ENCODE data around the gene SRP9.

Gene SRP9

DNA sequence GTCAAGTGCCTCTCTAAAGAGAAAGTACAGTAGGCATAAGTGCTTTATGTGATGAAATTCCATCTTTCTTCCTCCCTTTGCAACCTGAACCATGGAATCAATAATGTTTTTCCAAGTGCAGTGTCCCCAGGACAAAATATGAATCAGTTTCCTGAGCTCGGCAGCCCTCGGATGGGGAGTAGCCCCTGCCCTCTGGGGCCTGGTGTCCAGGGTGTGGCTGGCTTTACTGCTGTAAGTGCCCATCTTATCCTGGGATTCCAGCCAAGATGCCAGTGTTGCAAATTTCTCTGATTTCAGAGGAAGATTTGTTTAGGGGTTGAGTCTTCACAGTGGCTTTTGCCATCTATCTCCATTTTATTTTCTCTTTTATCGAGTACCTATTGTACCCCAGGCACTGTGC is 40.5 kb upstream of the SRP9 start:
- H3K4me3 ChIP-seq (ENCODE audit: low read depth, low read length): no peak overlapping the region
- no peak for DNase-seq
- TF ChIP-seq, protein P1, sequence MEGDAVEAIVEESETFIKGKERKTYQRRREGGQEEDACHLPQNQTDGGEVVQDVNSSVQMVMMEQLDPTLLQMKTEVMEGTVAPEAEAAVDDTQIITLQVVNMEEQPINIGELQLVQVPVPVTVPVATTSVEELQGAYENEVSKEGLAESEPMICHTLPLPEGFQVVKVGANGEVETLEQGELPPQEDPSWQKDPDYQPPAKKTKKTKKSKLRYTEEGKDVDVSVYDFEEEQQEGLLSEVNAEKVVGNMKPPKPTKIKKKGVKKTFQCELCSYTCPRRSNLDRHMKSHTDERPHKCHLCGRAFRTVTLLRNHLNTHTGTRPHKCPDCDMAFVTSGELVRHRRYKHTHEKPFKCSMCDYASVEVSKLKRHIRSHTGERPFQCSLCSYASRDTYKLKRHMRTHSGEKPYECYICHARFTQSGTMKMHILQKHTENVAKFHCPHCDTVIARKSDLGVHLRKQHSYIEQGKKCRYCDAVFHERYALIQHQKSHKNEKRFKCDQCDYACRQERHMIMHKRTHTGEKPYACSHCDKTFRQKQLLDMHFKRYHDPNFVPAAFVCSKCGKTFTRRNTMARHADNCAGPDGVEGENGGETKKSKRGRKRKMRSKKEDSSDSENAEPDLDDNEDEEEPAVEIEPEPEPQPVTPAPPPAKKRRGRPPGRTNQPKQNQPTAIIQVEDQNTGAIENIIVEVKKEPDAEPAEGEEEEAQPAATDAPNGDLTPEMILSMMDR (IDR thresholded peaks at IDR 0.05; ENCODE audit: low read depth, low read length): no peak
- no peaks in the 10 kb centered on the region for H3K27me3 ChIP-seq (ENCODE audit: insufficient read depth, low read depth, severe bottlenecking)
- H3K27ac ChIP-seq: no peak overlapping the region
- H3K9me3 ChIP-seq (ENCODE audit: severe bottlenecking): no peaks in the 10 kb centered on the region
- no peaks in the 10 kb centered on the region for H3K36me3 ChIP-seq

DNA sequence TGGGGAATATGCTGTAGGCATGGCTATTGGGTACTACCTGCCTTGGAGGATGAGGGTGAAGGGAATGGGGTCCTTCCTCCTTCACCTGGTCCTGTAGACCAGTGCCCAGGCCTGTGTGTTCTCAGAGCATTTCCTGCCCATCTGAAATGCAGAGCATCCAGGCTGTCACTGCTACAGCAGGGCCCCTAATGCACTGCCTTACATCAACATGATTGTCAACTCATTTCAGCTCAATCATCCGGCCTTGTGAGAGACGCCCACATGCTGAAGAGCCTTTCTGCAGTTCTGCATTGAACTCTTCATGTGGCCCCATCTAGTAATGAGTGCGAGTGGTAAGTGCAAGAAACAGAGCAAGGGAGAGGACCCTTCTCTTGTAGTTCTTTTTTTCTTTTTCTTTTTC is 39.8 kb upstream of the SRP9 start:
- Histone ChIP-seq H3K4me3 (ENCODE audit: low read depth, low read length) (no peak overlapping the region), H3K27ac (no peak overlapping the region), H3K9me3 (ENCODE audit: severe bottlenecking) (no peaks in the 10 kb centered on the region), H3K36me3 (no peaks in the 10 kb centered on the region), H3K27me3 (ENCODE audit: insufficient read depth, low read depth, severe bottlenecking) (no peaks in the 10 kb centered on the region)
- DNase-seq: no peak
- TF ChIP-seq, protein P1 (IDR thresholded peaks at IDR 0.05; ENCODE audit: low read depth, low read length): no peak

DNA sequence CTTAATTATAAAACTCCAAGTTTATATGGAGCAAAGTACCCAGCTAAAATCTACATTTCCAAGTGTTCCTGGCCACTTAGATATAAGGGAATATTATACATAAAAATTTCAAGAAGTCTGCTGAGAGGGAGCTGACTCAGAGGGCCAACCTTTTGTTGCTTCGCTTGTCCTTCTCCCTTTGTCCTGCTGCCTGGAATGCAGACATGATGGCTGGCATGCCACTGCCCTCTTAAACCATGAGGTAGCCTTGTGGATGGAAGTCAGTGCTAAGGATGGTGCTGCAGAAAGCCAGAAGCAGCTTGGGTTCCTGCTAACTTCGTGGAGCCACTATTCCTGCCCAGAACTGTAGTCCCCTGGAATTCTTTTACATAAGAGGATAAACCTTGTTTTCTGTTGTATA is 38.9 kb upstream of the SRP9 start:
- TF ChIP-seq, protein P1 (IDR thresholded peaks at IDR 0.05; ENCODE audit: low read depth, low read length): no peak
- no peaks in the 10 kb centered on the region for H3K36me3 ChIP-seq
- DNase-seq: no peak
- H3K4me3 ChIP-seq (ENCODE audit: low read depth, low read length): no peak overlapping the region
- H3K27me3 ChIP-seq (ENCODE audit: insufficient read depth, low read depth, severe bottlenecking): no peaks in the 10 kb centered on the region
- no peak overlapping the region for H3K27ac ChIP-seq
- H3K9me3 ChIP-seq (ENCODE audit: severe bottlenecking): no peaks in the 10 kb centered on the region

DNA sequence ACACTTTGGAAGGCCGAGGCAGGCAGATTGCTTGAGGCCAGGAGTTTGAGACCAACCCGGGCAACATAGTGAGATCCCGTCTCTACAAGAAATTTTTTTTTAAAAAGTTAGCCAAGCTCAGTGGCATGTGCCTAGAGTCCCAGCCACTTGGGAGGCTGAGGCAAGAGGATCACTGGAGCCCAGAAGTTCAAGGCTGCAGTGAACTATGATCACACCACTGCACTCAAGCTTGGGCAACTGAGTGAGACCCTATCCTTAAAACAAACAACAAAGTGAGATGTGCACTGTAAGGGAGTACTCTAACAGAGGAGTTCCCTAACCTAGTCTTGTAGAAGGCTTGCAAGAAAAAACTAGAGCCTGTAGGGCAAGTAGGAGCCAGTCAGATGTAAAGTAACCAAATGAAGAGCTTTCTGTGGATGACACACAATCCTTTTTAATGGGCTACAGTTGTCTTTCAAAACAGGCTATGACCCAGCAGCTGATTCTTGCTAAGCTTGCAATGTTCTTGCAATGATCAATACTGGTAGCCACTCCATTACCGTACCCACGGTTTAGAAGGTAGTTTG is 38.0 kb upstream of the SRP9 start:
- no peak overlapping the region for H3K27ac ChIP-seq
- no peaks in the 10 kb centered on the region for H3K36me3 ChIP-seq
- H3K27me3 ChIP-seq (ENCODE audit: insufficient read depth, low read depth, severe bottlenecking): no peaks in the 10 kb centered on the region
- no peaks in the 10 kb centered on the region for H3K9me3 ChIP-seq (ENCODE audit: severe bottlenecking)
- DNase-seq: no peak
- TF ChIP-seq, protein P1 (IDR thresholded peaks at IDR 0.05; ENCODE audit: low read depth, low read length): no peak
- no peak overlapping the region for H3K4me3 ChIP-seq (ENCODE audit: low read depth, low read length)

DNA sequence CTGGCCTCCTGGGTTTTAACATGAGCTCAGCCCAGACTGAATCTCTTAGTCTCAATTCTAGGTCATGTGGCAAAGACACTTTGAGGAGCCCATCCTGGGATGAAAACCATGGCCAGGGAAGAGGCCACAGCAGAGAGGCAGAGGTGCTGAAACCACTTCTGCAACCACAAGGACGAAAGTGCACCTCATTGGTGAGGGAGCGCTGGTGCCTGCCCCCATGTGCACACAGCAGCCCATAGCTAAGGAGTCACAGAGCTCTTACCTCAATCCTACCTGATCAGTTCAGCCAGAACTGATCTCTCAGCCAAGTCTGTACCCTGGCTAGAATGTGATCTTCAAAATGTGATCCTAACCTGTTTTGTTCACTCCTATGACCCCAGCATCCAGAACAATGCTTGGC is 32.9 kb upstream of the SRP9 start:
- H3K27ac ChIP-seq: no peak overlapping the region
- no peaks in the 10 kb centered on the region for H3K27me3 ChIP-seq (ENCODE audit: insufficient read depth, low read depth, severe bottlenecking)
- DNase-seq: no peak
- no peaks in the 10 kb centered on the region for H3K9me3 ChIP-seq (ENCODE audit: severe bottlenecking)
- TF ChIP-seq, protein P1 (IDR thresholded peaks at IDR 0.05; ENCODE audit: low read depth, low read length): no peak
- no peak overlapping the region for H3K4me3 ChIP-seq (ENCODE audit: low read depth, low read length)
- no peaks in the 10 kb centered on the region for H3K36me3 ChIP-seq

DNA sequence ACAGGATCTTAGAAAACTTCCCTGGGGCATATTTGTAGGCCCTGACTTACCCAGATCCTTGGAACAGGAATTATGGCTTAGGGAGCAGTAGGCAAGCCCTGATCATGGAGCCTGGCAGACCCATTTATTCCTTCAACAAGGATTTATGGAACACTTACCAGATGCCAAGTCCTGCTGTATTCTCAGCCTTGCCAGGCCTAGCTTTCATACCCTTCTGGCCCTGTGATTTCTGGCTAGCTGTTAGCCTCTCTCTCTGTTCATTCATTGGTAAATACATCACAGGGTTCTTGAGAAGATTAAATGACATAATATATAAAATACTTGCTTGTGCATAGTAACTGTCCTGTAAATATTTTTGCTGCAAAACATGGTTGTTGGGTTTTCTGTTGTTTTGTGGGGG is 32.4 kb upstream of the SRP9 start:
- H3K27me3 ChIP-seq (ENCODE audit: insufficient read depth, low read depth, severe bottlenecking): no peaks in the 10 kb centered on the region
- H3K4me3 ChIP-seq (ENCODE audit: low read depth, low read length): no peak overlapping the region

More for the DNA sequence above, 32.4 kb upstream of the SRP9 start:
- no peak overlapping the region for H3K27ac ChIP-seq
- no peaks in the 10 kb centered on the region for H3K36me3 ChIP-seq
- no peak for DNase-seq
- H3K9me3 ChIP-seq (ENCODE audit: severe bottlenecking): no peaks in the 10 kb centered on the region
- TF ChIP-seq, protein P1 (IDR thresholded peaks at IDR 0.05; ENCODE audit: low read depth, low read length): no peak

All from WERI-Rb-1 (cell line).